ENCODE results near the gene HNF1A. TPM values are rescaled to one million over a fixed set of nuclear protein-coding genes. Genes with fewer than 3 reads are reported as not detected.
"Not testable (repeated sequence)": the region's sequence is repeated elsewhere in the genome, so short reads cannot be mapped to it uniquely, and the experiment has no call there.

HNF1A gene
- total RNA-seq, 2 experiments from 2014 or later: not detected

DNA sequence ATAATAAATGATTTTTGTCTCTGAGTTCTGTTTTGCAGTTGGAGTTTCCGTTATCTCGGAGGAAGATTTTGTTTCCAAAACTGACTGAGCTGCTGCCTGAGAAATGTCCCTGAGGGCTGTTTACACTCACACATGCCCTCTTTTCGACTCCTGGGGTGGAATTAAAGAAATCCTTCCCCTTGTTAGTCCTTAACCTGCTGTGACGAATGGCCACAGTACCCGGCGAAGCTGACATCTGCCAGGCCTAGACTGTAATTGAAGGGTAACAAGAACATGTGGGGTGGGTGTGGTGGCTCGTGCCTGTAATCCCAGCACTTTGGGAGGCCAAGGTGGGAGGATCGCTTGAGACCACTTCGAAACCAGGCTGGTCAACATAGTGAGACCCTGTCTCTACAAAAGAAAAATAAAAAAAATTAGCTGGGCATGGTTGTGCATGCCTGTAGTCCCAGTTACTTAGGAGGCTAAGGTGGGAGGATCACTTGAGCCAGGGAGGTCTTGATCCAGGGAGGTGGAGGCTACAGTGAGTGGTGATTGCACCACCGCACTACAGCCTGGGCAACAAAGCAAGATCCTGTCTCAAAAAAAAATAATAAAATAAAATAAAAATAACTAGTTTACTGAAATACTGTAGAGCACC is 52.4 kb downstream of the HNF1A start:
- Mint-ChIP-seq H3K4me1 (peaks cover 28% of the 10 kb centered on the region), H3K27me3 (no peaks in the 10 kb centered on the region), H3K27ac (no peak overlapping the region), H3K4me3 (no peak overlapping the region), H3K36me3 (peaks cover 7% of the 10 kb centered on the region), H3K9me3 (no peaks in the 10 kb centered on the region)
- no peak for DNase-seq

GRCh38 chr12:121033625-121034349 is 55.4 kb downstream of the HNF1A start:
- H3K27ac Mint-ChIP-seq: peak overlapping the region; percentile 83
- peaks cover 50% of the 10 kb centered on the region for H3K4me1 Mint-ChIP-seq
- H3K36me3 Mint-ChIP-seq: peaks cover 13% of the 10 kb centered on the region

GRCh38 chr12:121034616-121035305 is 56.4 kb downstream of the HNF1A start:
- no peak for DNase-seq
- Mint-ChIP-seq H3K27me3 (peaks cover 2% of the 10 kb centered on the region), H3K27ac (peak overlapping the region; percentile 83), H3K4me1 (peaks cover 58% of the 10 kb centered on the region), H3K36me3 (peaks cover 13% of the 10 kb centered on the region), H3K9me3 (peaks cover 3% of the 10 kb centered on the region), H3K4me3 (peak overlapping the region; percentile 48)

More at GRCh38 chr12:121033625-121034349, 55.4 kb downstream of the HNF1A start:
- peaks cover 3% of the 10 kb centered on the region for H3K9me3 Mint-ChIP-seq
- peak; percentile 64 for DNase-seq
- no peaks in the 10 kb centered on the region for H3K27me3 Mint-ChIP-seq
- peak overlapping the region; percentile 48 for H3K4me3 Mint-ChIP-seq

DNA sequence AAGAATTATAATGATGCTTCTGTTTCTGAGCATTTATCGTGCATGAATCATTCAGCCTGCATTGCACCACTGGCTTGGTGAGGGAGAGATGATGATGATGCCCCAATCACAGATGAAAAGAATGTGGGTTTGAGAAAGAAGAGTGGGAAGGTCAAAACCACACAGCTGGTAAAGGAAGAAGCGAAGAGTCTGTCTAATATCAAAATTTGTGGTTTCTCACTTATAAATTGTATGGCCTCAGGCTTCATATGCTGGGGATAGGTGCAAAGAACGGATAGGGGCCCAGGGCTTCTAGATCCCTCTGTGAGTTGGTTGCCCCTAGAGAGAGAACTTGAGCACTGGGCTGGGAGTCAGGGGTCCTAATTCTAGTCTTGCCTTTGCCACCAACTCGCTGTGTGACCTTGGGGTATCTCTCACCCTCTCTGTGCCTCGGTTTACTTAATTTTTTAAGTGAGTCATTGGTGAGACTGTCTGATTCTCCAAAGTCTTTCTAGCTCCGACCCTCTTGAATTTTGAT is 58.5 kb downstream of the HNF1A start:
- H3K27ac Mint-ChIP-seq: peak overlapping the region; percentile 91
- H3K9me3 Mint-ChIP-seq: peaks cover 3% of the 10 kb centered on the region
- H3K27me3 Mint-ChIP-seq: peaks cover 11% of the 10 kb centered on the region
- peak overlapping the region; percentile 56 for H3K4me3 Mint-ChIP-seq
- peaks cover 59% of the 10 kb centered on the region for H3K4me1 Mint-ChIP-seq
- H3K36me3 Mint-ChIP-seq: peaks cover 13% of the 10 kb centered on the region
- peak; percentile 60 for DNase-seq

DNA sequence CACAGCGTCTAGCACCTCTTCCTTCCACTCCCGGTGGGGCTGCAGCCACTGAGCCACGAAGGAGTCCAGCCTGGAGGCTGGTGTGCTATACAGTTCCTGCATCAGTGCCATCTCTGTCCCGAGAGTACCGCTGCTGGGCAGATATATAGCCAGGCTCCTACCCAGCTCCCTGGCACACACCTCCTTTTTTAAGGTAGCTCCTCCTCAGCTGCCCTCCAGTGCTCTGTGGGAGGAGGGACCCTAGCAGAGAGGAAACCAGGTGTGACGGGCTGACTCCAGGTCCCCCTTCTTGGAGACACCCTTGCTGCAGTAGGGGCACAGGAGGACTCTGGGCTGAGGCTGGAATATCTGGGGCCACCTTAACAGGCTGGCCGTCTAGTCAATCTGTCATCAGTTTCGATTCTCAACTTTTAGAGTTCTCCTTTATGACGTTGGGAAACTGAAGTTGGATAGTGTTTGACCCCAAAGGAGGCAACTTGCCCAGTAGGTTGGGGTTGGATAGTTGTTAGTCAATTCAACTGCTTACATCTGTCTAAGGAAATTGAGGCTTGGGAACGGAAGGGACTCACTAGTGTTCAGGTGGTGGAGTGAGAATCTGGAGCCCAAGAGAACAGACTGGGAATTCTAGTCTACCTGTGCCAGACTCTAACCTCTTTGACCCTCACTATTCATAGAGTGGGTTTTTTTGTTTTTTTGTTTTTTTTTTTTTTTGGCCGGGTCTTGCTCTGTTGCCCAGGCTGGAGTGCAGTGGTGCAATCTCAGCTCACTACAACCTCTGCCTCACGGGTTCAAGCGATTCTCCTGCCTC is 60.7 kb downstream of the HNF1A start, which contains the start of gene OASL:
OASL (minus strand) TSS at position 386 of the 808 bp plus-strand sequence; CDS start at position 111, 275 bp downstream.
- peak; percentile 53 for DNase-seq
- peaks cover 26% of the 10 kb centered on the region for H3K27me3 Mint-ChIP-seq
- peaks cover 47% of the 10 kb centered on the region for H3K4me1 Mint-ChIP-seq
- peak within 1 kb of the TSS; percentile 83 for H3K4me3 Mint-ChIP-seq
- peaks cover 9% of the 10 kb centered on the region for H3K36me3 Mint-ChIP-seq
- peak within 1 kb of the TSS; percentile 86 for H3K27ac Mint-ChIP-seq
- H3K9me3 Mint-ChIP-seq: peaks cover 3% of the 10 kb centered on the region

DNA sequence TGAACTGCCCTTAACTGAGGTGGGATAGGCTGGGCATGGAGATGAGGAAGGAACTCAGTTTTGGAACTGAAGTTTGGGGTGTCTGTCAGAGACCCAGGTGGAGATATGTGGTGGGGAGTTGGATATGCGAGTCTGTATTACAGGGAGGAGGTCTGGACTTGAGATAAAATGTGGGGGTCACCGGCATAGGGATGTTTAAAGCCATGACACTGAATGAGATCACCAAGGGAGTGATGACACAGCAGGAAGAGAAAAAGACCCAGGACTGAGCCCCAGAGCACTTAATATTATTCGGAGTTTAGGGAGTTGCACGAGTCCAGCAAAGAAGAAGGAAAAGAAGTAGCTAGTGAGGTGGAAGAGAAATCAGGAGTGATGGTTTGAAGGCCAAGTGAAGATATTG is 64.7 kb downstream of the HNF1A start:
- H3K4me1 Mint-ChIP-seq: peaks cover 24% of the 10 kb centered on the region
- no peak for DNase-seq
- H3K27ac Mint-ChIP-seq: no peak overlapping the region
- no peaks in the 10 kb centered on the region for H3K9me3 Mint-ChIP-seq
- peaks cover 29% of the 10 kb centered on the region for H3K27me3 Mint-ChIP-seq
- no peaks in the 10 kb centered on the region for H3K36me3 Mint-ChIP-seq
- H3K4me3 Mint-ChIP-seq: no peak overlapping the region

GRCh38 chr12:121047400-121047799 is 69.1 kb downstream of the HNF1A start:
- not testable (repeated sequence) for H3K9me3 Mint-ChIP-seq, DNase-seq, H3K27ac Mint-ChIP-seq, H3K36me3 Mint-ChIP-seq, H3K4me1 Mint-ChIP-seq
- H3K27me3 Mint-ChIP-seq: peaks cover 16% of the 10 kb centered on the region
- H3K4me3 Mint-ChIP-seq: peak overlapping the region; percentile 6

- DNase-seq: no peak
- Mint-ChIP-seq H3K4me3 (peak overlapping the region; percentile 78), H3K27ac (peak overlapping the region; percentile 74), H3K36me3 (no peaks in the 10 kb centered on the region), H3K4me1 (peaks cover 10% of the 10 kb centered on the region), H3K27me3 (peaks cover 8% of the 10 kb centered on the region), H3K9me3 (no peaks in the 10 kb centered on the region)
Measured at GRCh38 chr12:121048442-121048841, 70.1 kb downstream of the HNF1A start.

DNA sequence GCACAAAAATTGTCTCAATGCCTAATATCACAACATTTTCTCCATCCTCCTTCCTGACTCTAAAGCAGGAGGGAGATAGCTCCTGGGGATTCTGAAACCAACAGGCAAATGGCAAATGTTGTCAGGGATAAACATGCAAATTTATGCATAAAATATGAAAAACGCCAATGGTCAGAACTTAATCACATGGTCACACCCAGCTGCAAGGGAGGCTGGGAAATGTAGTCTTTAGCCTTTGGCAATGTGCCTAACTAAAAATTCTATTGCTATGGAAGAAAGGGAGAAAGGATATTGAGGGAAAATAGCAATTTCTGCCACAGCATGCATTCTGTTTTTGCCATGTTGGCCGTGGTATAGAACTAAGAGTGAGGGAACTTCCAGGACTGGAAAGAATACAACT is 72.4 kb downstream of the HNF1A start:
- H3K4me1 Mint-ChIP-seq: peaks cover 3% of the 10 kb centered on the region
- H3K36me3 Mint-ChIP-seq: no peaks in the 10 kb centered on the region
- no peaks in the 10 kb centered on the region for H3K9me3 Mint-ChIP-seq

More for the DNA sequence above, 72.4 kb downstream of the HNF1A start:
- no peak for DNase-seq
- no peak overlapping the region for H3K27ac Mint-ChIP-seq
- H3K27me3 Mint-ChIP-seq: no peaks in the 10 kb centered on the region
- no peak overlapping the region for H3K4me3 Mint-ChIP-seq

Other genes starting within 250 kb of the HNF1A start
- gene SPPL3, start 74.2 kb upstream of the HNF1A start, total RNA-seq: 10 to 100 TPM; 24.7 to 27.6 TPM
- gene C12orf43, start 37.9 kb downstream of the HNF1A start, total RNA-seq: 10 to 100 TPM; 32.4 to 35.8 TPM
- 10 to 100 TPM; 16.9 to 17.2 TPM for gene OASL, start 60.7 kb downstream of the HNF1A start, total RNA-seq
- 1 to 10 TPM; 3.6 to 3.9 TPM for gene P2RX7, start 154.3 kb downstream of the HNF1A start, total RNA-seq
- 10 to 100 TPM; 17.8 to 19.0 TPM for gene P2RX4, start 231.6 kb downstream of the HNF1A start, total RNA-seq